SK-N-MC (cell line): ENCODE measurements around the gene SENP3.

Experiments used
- EZH2 ChIP-seq: fragments of 200-600 bp; sonication (generic); IDR thresholded peaks from one replicate; pipeline ENCODE4 v1.6.1; 2017; ENCODE audit warnings: antibody characterized with exemption
- FOXP2 ChIP-seq: optimal IDR thresholded peaks from 2 replicates; pipeline ENCODE3; 2011; ENCODE audit warnings: mild to moderate bottlenecking, moderate library complexity; ENCODE audit not compliant: insufficient read depth; ENCODE audit errors: extremely low read length, control extremely low read depth
- POLR2AphosphoS5 ChIP-seq: IDR thresholded peaks from 2 replicates; pipeline ENCODE4 v1.6.1; 2012; ENCODE audit warnings: mild to moderate bottlenecking, low read depth, low read length, borderline replicate concordance

DNA sequence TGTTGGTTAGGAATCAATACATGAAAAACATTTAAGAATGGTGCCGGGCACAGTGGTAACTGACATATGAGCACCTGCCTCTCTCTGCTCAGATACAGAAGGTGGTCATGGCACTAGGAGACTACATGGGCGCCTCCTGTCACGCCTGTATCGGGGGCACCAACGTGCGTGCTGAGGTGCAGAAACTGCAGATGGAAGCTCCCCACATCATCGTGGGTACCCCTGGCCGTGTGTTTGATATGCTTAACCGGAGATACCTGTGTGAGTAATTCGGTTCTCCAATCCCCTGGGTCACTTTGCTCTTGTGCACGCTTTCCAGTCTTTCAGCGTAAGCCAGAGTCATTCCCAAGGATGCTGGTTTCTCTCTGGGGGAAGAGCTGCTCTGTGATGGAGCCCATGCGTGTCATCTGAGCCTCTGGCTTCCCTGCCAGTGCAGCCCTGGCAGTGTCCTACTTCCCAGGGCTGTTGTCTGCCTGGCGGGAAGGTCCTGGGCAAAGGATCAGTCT lies 14.8 kb downstream of the SENP3 start:
- TF ChIP-seq POLR2AphosphoS5, result no peak; the same call in 1 of the 2 replicates
- TF ChIP-seq EZH2, result no peak
- TF ChIP-seq FOXP2, result no peak
